Right atrium auricular region (tissue), 2 donors: ENCODE measurements around the gene MYH11. TPM values are rescaled to one million over a fixed set of nuclear protein-coding genes. Genes with fewer than 3 reads are reported as not detected.

ENCODE experiments used
- DNase-seq: peaks from one replicate; pipeline ENCODE4 v3.0.0-alpha.2; 2019; ENCODE audit warnings: low spot score
- H3K27ac ChIP-seq, 2 donors: fragments of 200-600 bp; sonication (generic); 1 replicate in 1 of 2; 2 replicates in 1 of 2; pipeline ENCODE4 v1.5.1; 2016 to 2019
- H3K27me3 ChIP-seq, 2 donors: fragments of 200-600 bp; sonication (generic); one replicate each; pipeline versions ENCODE4 v1.5.1 to v1.6.0; 2017 to 2019
- H3K36me3 ChIP-seq: fragments of 200-600 bp; sonication (generic); one replicate; pipeline ENCODE4 v1.5.1; 2016
- H3K4me1 ChIP-seq, 2 donors: fragments of 200-600 bp; sonication (generic); one replicate each; pipeline versions ENCODE4 v1.5.1 to v1.6.0; 2017 to 2019
- H3K4me3 ChIP-seq, 2 donors: fragments of 200-600 bp; sonication (generic); 1 replicate in 1 of 2; 2 replicates in 1 of 2; pipeline ENCODE4 v1.5.1; 2017 to 2019; ENCODE audit warnings: mild to moderate bottlenecking in 1 of 2, moderate library complexity in 1 of 2
- H3K9me3 ChIP-seq, 2 donors: fragments of 200-600 bp; sonication (generic); one replicate each; pipeline ENCODE4 v1.5.1; 2019
- CTCF ChIP-seq, 2 donors: fragments of 200-600 bp; sonication (generic); IDR thresholded peaks; one replicate each; pipeline ENCODE4 v1.5.1; 2019; ENCODE audit warnings: antibody characterized with exemption in 2 of 2
- total RNA-seq, 2 donors: library from RNA; depleted of rRNA; stranded (reverse); fragments of >200 nt; gene quantifications; one replicate each; pipeline ENCODE4 v1.1.0, GENCODE V29; 2016

Gene MYH11
- total RNA-seq, 2 donors from 2014 or later, result 60.8 to 89.0 TPM

GRCh38 chr16:15768201-15768600 is 88.6 kb downstream of the MYH11 start:
- no peaks in the 10 kb centered on the region for H3K36me3 ChIP-seq
- no peak for DNase-seq
- no peak for TF ChIP-seq CTCF (IDR thresholded peaks at IDR 0.05)
- H3K9me3 ChIP-seq, result no peaks in the 10 kb centered on the region
- no peak overlapping the region for H3K4me3 ChIP-seq
- H3K4me1 ChIP-seq, result peaks cover 0 to 11% of the 10 kb centered on the region in 2 donors
- no peak overlapping the region for H3K27ac ChIP-seq
- no peaks in the 10 kb centered on the region for H3K27me3 ChIP-seq

- Histone ChIP-seq H3K9me3 (no peaks in the 10 kb centered on the region), H3K4me1 (peaks cover 0 to 11% of the 10 kb centered on the region in 2 donors), H3K27ac (no peak overlapping the region), H3K27me3 (no peaks in the 10 kb centered on the region), H3K36me3 (no peaks in the 10 kb centered on the region), H3K4me3 (no peak overlapping the region)
- DNase-seq, result no peak
- TF ChIP-seq CTCF (IDR thresholded peaks at IDR 0.05), result no peak
Measured at GRCh38 chr16:15766918-15767317, 89.9 kb downstream of the MYH11 start.

GRCh38 chr16:15765880-15766279 is 90.9 kb downstream of the MYH11 start:
- Histone ChIP-seq H3K9me3 (no peaks in the 10 kb centered on the region), H3K27me3 (no peaks in the 10 kb centered on the region), H3K4me1 (peaks cover 0 to 11% of the 10 kb centered on the region in 2 donors), H3K27ac (no peak overlapping the region), H3K36me3 (no peaks in the 10 kb centered on the region), H3K4me3 (no peak overlapping the region)
- DNase-seq, result no peak
- TF ChIP-seq CTCF (IDR thresholded peaks at IDR 0.05), result peak; percentile 46 to 80

GRCh38 chr16:15765116-15765515 is 91.7 kb downstream of the MYH11 start:
- Histone ChIP-seq H3K4me1 (peaks cover 0 to 4% of the 10 kb centered on the region in 2 donors), H3K36me3 (no peaks in the 10 kb centered on the region), H3K4me3 (no peak overlapping the region)

GRCh38 chr16:15764112-15764511 is 92.7 kb downstream of the MYH11 start:
- H3K36me3 ChIP-seq, result no peaks in the 10 kb centered on the region
- no peak overlapping the region for H3K27ac ChIP-seq
- no peaks in the 10 kb centered on the region for H3K27me3 ChIP-seq
- no peak for DNase-seq
- TF ChIP-seq CTCF (IDR thresholded peaks at IDR 0.05), result no peak
- H3K9me3 ChIP-seq, result no peaks in the 10 kb centered on the region
- no peak overlapping the region for H3K4me3 ChIP-seq
- no peaks in the 10 kb centered on the region for H3K4me1 ChIP-seq

More at GRCh38 chr16:15765116-15765515, 91.7 kb downstream of the MYH11 start:
- H3K9me3 ChIP-seq, result no peaks in the 10 kb centered on the region
- H3K27me3 ChIP-seq, result no peaks in the 10 kb centered on the region
- H3K27ac ChIP-seq, result no peak overlapping the region
- no peak for TF ChIP-seq CTCF (IDR thresholded peaks at IDR 0.05)
- no peak for DNase-seq

- Histone ChIP-seq H3K36me3 (no peaks in the 10 kb centered on the region), H3K9me3 (no peaks in the 10 kb centered on the region), H3K27ac (no peak overlapping the region), H3K4me1 (no peaks in the 10 kb centered on the region), H3K4me3 (no peak overlapping the region), H3K27me3 (no peaks in the 10 kb centered on the region)
- DNase-seq, result no peak
- TF ChIP-seq CTCF (IDR thresholded peaks at IDR 0.05), result no peak
Measured at GRCh38 chr16:15760129-15760528, 96.7 kb downstream of the MYH11 start.
